ENCODE results near the gene POLR2F. TPM values are rescaled to one million over a fixed set of nuclear protein-coding genes. Genes with fewer than 3 reads are reported as not detected.
"Not testable (repeated sequence)": the region's sequence is repeated elsewhere in the genome, so short reads cannot be mapped to it uniquely, and the experiment has no call there.

The POLR2F gene
- total RNA-seq, 1 donor from 2014 or later = 66.0 TPM

DNA sequence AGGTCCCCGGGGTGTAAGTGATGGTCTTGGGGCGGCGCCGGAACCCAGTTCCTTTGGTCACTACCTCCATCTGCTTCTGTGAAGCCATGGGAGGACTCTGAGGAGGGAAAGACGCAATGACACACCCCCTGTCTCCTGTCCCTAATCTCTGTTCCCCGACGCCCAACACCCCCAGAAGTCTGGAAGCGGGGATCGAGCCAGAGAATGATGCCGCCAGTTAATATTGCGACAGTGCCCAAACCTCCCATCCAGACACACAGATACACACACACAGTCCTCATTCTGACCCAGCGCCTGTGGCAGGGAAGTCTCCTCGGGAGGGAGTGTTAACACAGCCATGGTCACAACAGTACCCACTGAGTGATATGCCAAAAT, 450 bp upstream of the POLR2F start:
- DNase-seq (ENCODE audit: low read depth, low spot score) = no peak

- no peak for DNase-seq (ENCODE audit: low read depth, low spot score)
Measured at GRCh38 chr22:37954686-37955085, 1.2 kb downstream of the POLR2F start.

- DNase-seq (ENCODE audit: low read depth, low spot score) = not testable (repeated sequence)
Measured at GRCh38 chr22:37955825-37956397, 2.4 kb downstream of the POLR2F start.

GRCh38 chr22:37957232-37957631, 3.7 kb downstream of the POLR2F start:
- DNase-seq (ENCODE audit: low read depth, low spot score) = no peak

- no peak for DNase-seq (ENCODE audit: low read depth, low spot score)
Measured at GRCh38 chr22:37959231-37959825, 5.8 kb downstream of the POLR2F start.

- no peak for DNase-seq (ENCODE audit: low read depth, low spot score)
Measured at GRCh38 chr22:37961062-37961461, 7.6 kb downstream of the POLR2F start.

DNA sequence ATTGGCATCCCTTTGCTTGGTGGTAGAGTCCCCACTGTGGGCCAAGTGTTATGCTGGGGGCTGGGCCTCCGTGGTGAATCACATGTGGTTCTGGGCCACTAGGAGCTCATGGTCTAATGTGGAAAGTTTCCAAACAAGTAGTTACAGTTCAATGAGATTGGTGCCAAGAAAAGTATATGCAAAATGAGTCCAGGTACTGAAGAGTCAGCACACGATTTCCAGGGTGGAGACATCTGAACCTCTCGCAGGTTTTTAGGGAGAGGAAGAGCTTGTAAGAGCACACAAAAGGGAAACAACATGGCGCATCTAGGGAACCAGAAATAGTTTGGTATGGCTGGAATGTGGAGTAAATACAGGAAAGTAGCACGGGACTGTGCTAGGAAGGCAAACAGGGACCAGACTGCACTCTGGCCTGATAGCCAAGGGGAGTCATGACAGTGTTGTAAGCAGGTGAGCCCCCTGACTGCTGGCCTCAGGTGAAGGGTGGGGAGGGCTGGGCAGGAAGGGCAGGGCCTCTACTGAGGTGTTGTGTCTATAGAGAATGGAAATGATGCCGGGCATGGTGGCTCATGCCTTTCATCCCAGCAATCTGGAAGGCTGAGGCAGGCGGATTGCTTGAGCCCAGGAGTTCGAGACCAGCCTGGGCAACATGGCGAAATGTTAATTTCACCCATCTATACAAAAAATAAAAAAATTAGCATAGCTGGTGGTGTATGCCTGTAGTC, 12.6 kb downstream of the POLR2F start:
- no peak for DNase-seq (ENCODE audit: low read depth, low spot score)

DNA sequence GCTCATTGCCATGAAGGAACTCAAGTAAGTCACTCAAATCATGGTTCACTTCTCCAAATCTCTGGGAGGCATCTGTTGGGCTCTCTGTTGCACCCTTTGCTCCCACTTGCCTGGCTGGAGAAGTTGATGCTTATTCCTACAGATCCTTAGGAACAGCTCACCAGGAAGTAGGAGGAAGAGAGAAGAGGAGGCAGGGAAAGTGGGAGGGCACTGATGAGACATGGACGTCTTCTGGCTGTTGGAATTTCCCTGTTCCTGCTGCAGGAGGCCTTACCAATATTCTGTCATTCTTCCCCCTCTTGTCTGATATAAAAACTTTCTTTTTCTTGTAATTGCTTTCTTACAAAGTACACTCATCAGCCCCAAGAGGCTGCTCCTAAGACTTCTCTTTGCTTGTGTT, 13.6 kb downstream of the POLR2F start:
- DNase-seq (ENCODE audit: low read depth, low spot score) = no peak

DNA sequence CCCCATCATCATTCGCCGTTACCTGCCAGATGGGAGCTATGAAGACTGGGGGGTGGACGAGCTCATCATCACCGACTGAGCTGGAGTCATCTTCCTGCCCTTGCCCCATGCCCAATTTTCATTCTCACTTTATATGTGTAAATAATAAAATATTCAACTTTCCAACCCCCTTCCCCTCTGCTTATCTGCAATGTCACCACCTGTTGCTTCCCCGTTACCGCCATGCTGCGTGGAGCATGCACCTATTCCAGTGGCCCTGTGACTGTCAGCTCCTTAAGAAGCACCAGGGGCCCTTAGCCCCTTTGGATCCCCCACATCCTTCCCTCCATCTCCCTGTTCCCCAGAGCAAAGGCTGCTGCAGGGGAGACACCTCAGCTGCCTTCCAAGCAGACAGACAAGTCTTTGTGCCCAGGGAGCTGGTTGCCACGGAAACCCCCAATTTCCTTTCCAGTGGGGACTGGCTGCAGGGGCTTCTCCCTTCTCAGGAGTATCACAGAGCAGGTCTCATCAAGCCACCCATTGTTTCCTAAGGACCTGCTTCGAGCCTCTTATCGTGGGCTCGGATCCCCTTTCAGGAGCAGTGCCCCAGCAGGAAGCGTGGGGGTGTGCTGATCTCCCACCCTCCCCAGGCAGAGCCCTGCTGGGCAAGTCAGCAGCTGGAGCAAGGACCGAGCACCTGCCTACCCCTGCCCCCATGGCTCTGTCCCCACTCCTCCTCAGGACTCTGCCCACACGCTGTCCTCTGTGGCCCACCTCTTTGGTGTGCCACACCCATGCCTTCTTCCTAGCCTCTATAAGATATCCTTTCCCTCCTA, 14.3 kb downstream of the POLR2F start:
- DNase-seq (ENCODE audit: low read depth, low spot score) = no peak

DNA sequence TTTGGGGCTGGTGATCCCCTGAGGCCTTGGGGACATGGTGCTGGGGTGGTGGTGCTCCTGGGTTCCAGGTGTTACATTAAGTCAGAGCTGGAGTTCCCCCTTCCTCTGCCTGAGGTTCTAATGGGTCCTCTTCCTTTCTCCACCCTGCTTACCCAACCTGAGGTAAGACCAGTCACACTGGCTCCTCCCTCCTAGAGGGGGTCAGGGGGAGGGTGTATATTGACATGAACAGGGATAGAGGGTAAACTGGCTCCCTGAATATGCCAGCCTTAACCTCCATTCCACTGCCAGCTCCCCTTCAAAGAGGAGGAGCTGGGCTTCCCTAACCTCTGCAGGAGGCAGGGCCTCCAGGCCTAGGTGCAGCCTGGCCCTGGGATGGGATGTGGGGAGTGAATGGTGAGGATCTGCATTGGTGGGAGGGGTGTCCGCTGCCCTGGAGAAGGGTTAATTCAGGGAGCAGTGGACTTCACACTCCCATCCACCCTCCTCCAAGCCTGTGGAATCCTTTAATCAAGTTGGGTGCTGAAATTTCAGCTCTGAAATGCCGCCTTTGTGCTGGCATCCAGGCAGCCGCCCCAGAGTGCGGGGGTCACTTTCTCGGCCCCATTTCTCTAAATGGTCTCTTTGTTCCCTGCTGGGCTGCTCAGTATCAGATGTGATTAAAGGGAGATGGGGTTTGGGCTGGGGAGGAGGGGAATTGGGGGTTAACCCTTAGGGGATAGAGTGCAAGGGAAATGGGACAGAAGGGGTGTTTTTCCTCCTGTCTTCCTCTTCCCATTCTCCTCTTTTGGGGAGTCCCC, 15.2 kb downstream of the POLR2F start:
- no peak for DNase-seq (ENCODE audit: low read depth, low spot score)

GRCh38 chr22:37970864-37971263, 17.4 kb downstream of the POLR2F start:
- no peak for DNase-seq (ENCODE audit: low read depth, low spot score)

DNA sequence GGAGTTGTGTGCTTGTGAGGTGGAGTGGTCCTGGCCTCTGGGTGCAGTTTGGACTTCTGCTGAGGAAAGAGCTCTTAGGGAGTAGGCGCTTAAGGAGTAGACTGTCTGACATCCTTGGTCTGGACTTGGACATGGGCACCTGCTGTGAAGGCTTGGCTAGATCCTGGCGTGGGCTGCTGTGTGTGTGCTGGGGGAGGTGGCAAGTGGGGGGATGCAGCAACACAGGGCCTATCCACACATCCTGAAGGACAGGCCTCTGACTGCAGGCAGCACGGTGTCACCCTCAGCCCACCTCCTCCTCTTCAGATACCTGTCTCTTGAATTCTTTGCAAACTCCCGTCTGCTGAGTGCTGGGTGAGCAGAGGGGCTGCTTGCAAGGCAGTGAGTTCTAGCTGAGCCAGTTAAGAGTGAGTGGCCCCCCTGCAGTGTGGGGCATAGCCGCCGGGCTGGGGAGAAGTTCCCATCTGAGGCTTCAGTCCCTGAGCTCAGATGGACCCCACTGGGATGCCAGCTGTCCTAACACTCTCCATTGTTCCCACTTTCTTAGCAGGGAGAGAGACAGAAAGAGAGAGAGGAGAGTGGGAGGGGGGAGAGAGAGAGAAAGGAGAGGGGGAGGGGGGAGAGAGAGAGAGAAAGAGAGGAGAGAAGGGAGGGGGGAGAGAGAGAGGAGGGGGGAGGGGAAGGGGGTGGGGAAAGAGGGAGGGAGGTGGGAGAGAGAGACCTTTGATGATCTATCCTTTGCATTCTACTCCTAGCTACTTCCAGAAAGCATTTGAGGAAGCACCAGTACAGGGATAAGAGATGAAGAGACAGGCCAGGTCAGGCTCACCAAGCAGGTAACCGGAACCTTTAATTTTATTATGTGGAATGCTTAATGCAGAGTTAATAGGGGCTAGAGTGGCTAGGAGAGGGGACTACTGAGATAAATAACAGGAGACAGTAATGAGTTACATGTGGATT, 18.3 kb downstream of the POLR2F start:
- no peak for DNase-seq (ENCODE audit: low read depth, low spot score)

GRCh38 chr22:37972527-37972926, 19.0 kb downstream of the POLR2F start:
- no peak for DNase-seq (ENCODE audit: low read depth, low spot score)

- DNase-seq (ENCODE audit: low read depth, low spot score) = no peak
Measured at GRCh38 chr22:37973271-37974170, 20.0 kb downstream of the POLR2F start.

DNA sequence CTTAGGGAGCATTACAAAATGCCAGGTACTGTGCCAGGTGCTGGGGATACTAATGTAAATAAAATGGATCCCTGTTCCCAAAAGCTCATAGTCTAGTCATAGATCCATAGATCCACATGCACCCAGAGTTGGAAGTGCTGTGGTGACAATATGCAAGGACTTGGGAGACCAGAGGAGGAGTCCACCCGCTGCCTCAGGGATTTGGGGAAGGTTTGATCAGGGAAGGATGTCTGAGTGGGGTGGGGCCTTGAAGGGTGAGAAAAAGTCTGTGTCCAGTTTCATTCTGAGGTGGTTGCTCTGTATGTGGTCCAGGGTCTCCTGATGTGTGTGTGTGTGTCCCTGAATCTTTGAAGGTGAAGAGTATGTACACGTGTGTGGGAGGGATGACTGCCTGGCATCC, 21.7 kb downstream of the POLR2F start:
- no peak for DNase-seq (ENCODE audit: low read depth, low spot score)

DNA sequence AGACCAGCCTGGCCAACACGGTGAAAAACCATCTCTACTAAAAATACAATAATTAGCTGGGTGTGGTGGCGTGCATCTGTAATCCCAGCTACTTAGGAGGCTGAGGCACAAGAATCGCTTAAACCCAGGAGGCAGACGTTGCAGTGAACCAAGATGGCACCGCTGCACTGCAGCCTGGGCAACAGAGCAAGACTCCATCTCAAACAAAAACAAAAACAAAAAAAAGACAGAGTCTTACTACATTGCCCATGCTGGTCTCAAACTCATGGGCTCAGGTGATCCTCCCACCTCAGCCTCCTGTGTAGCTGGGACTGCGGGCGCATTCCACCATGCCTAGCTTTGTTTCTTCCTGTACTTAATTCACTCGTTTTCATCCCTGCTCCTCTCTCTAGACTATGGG, 22.5 kb downstream of the POLR2F start:
- not testable (repeated sequence) for DNase-seq (ENCODE audit: low read depth, low spot score)

GRCh38 chr22:37976547-37976946, 23.0 kb downstream of the POLR2F start:
- no peak for DNase-seq (ENCODE audit: low read depth, low spot score)

DNA sequence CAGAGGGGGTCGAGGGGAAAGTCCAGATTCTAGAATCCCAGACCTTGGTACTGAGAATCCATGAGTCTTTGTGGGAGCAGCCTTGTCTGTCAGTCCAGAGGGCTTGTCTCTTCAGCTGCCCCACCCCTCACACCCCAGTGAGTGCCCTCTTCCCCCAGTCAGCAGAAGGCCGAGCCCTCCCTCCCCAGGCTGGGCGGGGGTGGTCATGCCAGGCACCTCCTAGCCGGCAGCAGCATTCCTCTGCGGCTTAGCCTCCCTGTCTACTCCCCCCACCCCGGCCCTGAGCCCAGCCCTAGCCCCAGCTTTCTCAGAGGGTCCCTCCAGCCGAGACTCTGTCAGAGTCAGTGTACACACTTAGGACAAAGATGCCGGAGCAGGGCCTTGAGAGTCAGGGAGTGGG, 26.3 kb downstream of the POLR2F start:
- DNase-seq (ENCODE audit: low read depth, low spot score) = no peak
